HG03095 (cell line): ENCODE data around the gene ABHD3.
A peak's percentile ranks its signal among the peaks of the same experiment; 100 is the strongest.
"Not testable (repeated sequence)": the region's sequence is repeated elsewhere in the genome, so short reads cannot be mapped to it uniquely, and the experiment has no call there.

ENCODE experiments used
- ATAC-seq: cut with Tn5 transposase; IDR thresholded peaks from one replicate; pipeline ENCODE4 v1.9.1; 2021; ENCODE audit warnings: moderate library complexity; ENCODE audit not compliant: unreplicated experiment

ABHD3 gene

GRCh38 chr18:21706386-21706865 lies 1.9 kb upstream of the ABHD3 start:
- no peak for ATAC-seq

GRCh38 chr18:21703241-21703820 lies 1.2 kb downstream of the ABHD3 start:
- ATAC-seq, result no peak

GRCh38 chr18:21702602-21703001 lies 2.0 kb downstream of the ABHD3 start:
- ATAC-seq, result no peak

GRCh38 chr18:21701621-21702020 lies 3.0 kb downstream of the ABHD3 start:
- ATAC-seq, result no peak

- ATAC-seq, result no peak
Measured at GRCh38 chr18:21700528-21701075, 4.0 kb downstream of the ABHD3 start.

GRCh38 chr18:21693322-21693721 lies 11.3 kb downstream of the ABHD3 start:
- ATAC-seq, result no peak

- no peak for ATAC-seq
Measured at GRCh38 chr18:21689736-21690135, 14.8 kb downstream of the ABHD3 start.

GRCh38 chr18:21686282-21687105 lies 18.1 kb downstream of the ABHD3 start:
- no peak for ATAC-seq

- peak; percentile 76 for ATAC-seq
Measured at GRCh38 chr18:21685556-21685981, 19.0 kb downstream of the ABHD3 start.

- ATAC-seq, result peak; percentile 60
Measured at GRCh38 chr18:21684731-21685130, 19.8 kb downstream of the ABHD3 start.

- ATAC-seq, result no peak
Measured at GRCh38 chr18:21682371-21683051, 22.1 kb downstream of the ABHD3 start.

- ATAC-seq, result no peak
Measured at GRCh38 chr18:21680161-21680560, 24.4 kb downstream of the ABHD3 start.

GRCh38 chr18:21678859-21679258 lies 25.7 kb downstream of the ABHD3 start:
- ATAC-seq, result no peak

GRCh38 chr18:21675354-21675753 lies 29.2 kb downstream of the ABHD3 start:
- ATAC-seq, result not testable (repeated sequence)

GRCh38 chr18:21672521-21673267 lies 31.9 kb downstream of the ABHD3 start:
- ATAC-seq, result no peak

GRCh38 chr18:21669736-21670285 lies 34.8 kb downstream of the ABHD3 start:
- no peak for ATAC-seq

- ATAC-seq, result no peak
Measured at GRCh38 chr18:21664069-21664468, 40.5 kb downstream of the ABHD3 start.

GRCh38 chr18:21663578-21663977 lies 41.0 kb downstream of the ABHD3 start:
- ATAC-seq, result no peak

GRCh38 chr18:21662581-21662980 lies 42.0 kb downstream of the ABHD3 start:
- no peak for ATAC-seq

- ATAC-seq, result no peak
Measured at GRCh38 chr18:21660078-21660477, 44.5 kb downstream of the ABHD3 start.
